SK-N-SH (cell line): ENCODE data around the gene LY6G5C. TPM values are rescaled to one million over a fixed set of nuclear protein-coding genes. Genes with fewer than 3 reads are reported as not detected.

Experiments used
- CTCF ChIA-PET: fragments of 300-600, 350-600 bp; formaldehyde crosslinking; extraction: SDS; loops from one replicate; lab custom pipeline; 2021; lab: Yijun Ruan, JAX
- POLR2A ChIA-PET: fragments of 350-600 bp; sonication (Branson Sonifier 250); formaldehyde crosslinking; extraction: SDS; loops from one replicate; lab custom pipeline; 2020; ENCODE audit warnings: antibody characterized with exemption, inconsistent platforms; lab: Yijun Ruan, JAX
- DNase-seq: peaks from one replicate; pipeline ENCODE4 v3.0.0; 2012
- H2AFZ ChIP-seq: fragments of 200-600 bp; sonication (generic); 2 replicates; pipeline ENCODE4 v1.8.1; 2016; ENCODE audit warnings: antibody characterized with exemption, mild to moderate bottlenecking, low read depth
- H3F3A ChIP-seq: fragments of 200-600 bp; sonication (generic); replicated peaks from 2 replicates; pipeline ENCODE3; 2016; ENCODE audit warnings: antibody characterized with exemption, mild to moderate bottlenecking; ENCODE audit not compliant: insufficient read depth
- H3K27ac ChIP-seq, 2 experiments: fragments of 200-500 bp in 1 of 2; fragments of 200-600 bp in 1 of 2; sonication (Bioruptor generic) in 1 of 2; sonication (generic), shearing (Covaris generic) in 1 of 2; 2 replicates each; pipeline versions ENCODE4 v1.5.1 to v1.6.1; 2014 to 2016; ENCODE audit warnings: low read depth in 2 of 2, inconsistent platforms in 1 of 2, low read length in 1 of 2, mild to moderate bottlenecking in 1 of 2, mixed read lengths in 1 of 2
- H3K27me3 ChIP-seq: fragments of 200-600 bp; sonication (generic), shearing (Covaris generic); 2 replicates; pipeline ENCODE4 v1.6.1; 2016; ENCODE audit warnings: mixed run types; ENCODE audit not compliant: insufficient read depth
- H3K36me3 ChIP-seq, 2 experiments: fragments of 200-500 bp in 1 of 2; fragments of 200-600 bp in 1 of 2; sonication (Bioruptor generic) in 1 of 2; sonication (generic) in 1 of 2; replicated peaks in 1 of 2; 2 replicates each; pipeline versions ENCODE3 to v1.5.1; 2014 to 2016; ENCODE audit warnings: low read length in 1 of 2, mild to moderate bottlenecking in 1 of 2; ENCODE audit not compliant: insufficient read depth in 2 of 2, control insufficient read depth in 1 of 2
- H3K4me1 ChIP-seq, 2 experiments: fragments of 200-500 bp in 1 of 2; fragments of 200-600 bp in 1 of 2; sonication (Bioruptor generic) in 1 of 2; sonication (generic), shearing (Covaris generic) in 1 of 2; 2 replicates each; pipeline versions ENCODE4 v1.5.1 to v1.6.1; 2014 to 2016; ENCODE audit warnings: low read depth in 1 of 2, low read length in 1 of 2, mixed run types in 1 of 2; ENCODE audit not compliant: insufficient read depth in 2 of 2, control insufficient read depth in 1 of 2
- H3K4me2 ChIP-seq: fragments of 200-600 bp; sonication (generic), shearing (Covaris generic); 2 replicates; pipeline ENCODE4 v1.6.1; 2017; ENCODE audit warnings: mixed run types
- H3K4me3 ChIP-seq, 2 experiments: fragments of 200-500 bp in 1 of 2; fragments of 200-600 bp in 1 of 2; sonication (Bioruptor generic) in 1 of 2; sonication (generic), shearing (Covaris generic) in 1 of 2; 2 replicates each; pipeline versions ENCODE4 v1.5.1 to v1.8.1; 2014 to 2016; ENCODE audit warnings: low read depth in 2 of 2, inconsistent platforms in 1 of 2, low read length in 1 of 2, mild to moderate bottlenecking in 1 of 2, mixed read lengths in 1 of 2, moderate library complexity in 1 of 2
- H3K79me2 ChIP-seq: fragments of 200-600 bp; sonication (generic); 2 replicates; pipeline ENCODE4 v1.8.1; 2017; ENCODE audit warnings: mild to moderate bottlenecking; ENCODE audit not compliant: insufficient read depth
- H3K9ac ChIP-seq: fragments of 200-600 bp; sonication (generic); 2 replicates; pipeline ENCODE4 v1.6.1; 2017; ENCODE audit warnings: mixed run types
- H3K9me2 ChIP-seq: fragments of 200-600 bp; sonication (generic); 2 replicates; pipeline ENCODE4 v1.6.1; 2017; ENCODE audit warnings: mixed run types
- H3K9me3 ChIP-seq: fragments of 200-600 bp; sonication (generic); 2 replicates; pipeline ENCODE4 v1.6.1; 2017; ENCODE audit warnings: mixed run types, mild to moderate bottlenecking, moderate library complexity
- H4K20me1 ChIP-seq: fragments of 200-600 bp; sonication (generic); 2 replicates; pipeline ENCODE4 v1.6.1; 2017; ENCODE audit warnings: mild to moderate bottlenecking, mixed run types; ENCODE audit not compliant: insufficient read depth
- CHD2 ChIP-seq: fragments of 150-350 bp; IDR thresholded peaks from 2 replicates; pipeline ENCODE4 v1.6.1; 2018; ENCODE audit warnings: low read length; ENCODE audit not compliant: partially characterized antibody
- CTCF ChIP-seq: fragments of 200-600 bp; sonication (generic); IDR thresholded peaks from 2 replicates; pipeline ENCODE4 v1.6.1; 2017; ENCODE audit warnings: antibody characterized with exemption, mild to moderate bottlenecking, moderate library complexity
- ELF1 ChIP-seq: IDR thresholded peaks from 2 replicates; pipeline ENCODE4 v1.4.0; 2012
- GATA2 ChIP-seq: sonication (generic); formaldehyde crosslinking; IDR thresholded peaks from 2 replicates; pipeline ENCODE4 v1.5.0; 2020; ENCODE audit warnings: mild to moderate bottlenecking, missing genetic modification reagents
- JUND ChIP-seq: IDR thresholded peaks from 2 replicates; pipeline ENCODE4 v1.4.0; 2012
- MAX ChIP-seq: IDR thresholded peaks from 2 replicates; pipeline ENCODE4 v1.4.0; 2012; ENCODE audit warnings: low read depth
- MEF2A ChIP-seq: IDR thresholded peaks from 2 replicates; pipeline ENCODE4 v1.4.0; 2012; ENCODE audit warnings: low read depth, borderline replicate concordance
- MXI1 ChIP-seq: IDR thresholded peaks from 2 replicates; pipeline ENCODE4 v1.6.1; 2012; ENCODE audit warnings: mild to moderate bottlenecking, low read depth, low read length, improper control_type of control experiment
- NRF1 ChIP-seq: IDR thresholded peaks from 2 replicates; pipeline ENCODE4 v1.6.1; 2012; ENCODE audit warnings: low read depth, mild to moderate bottlenecking, low read length
- RCOR1 ChIP-seq: fragments of 150-350 bp; IDR thresholded peaks from 2 replicates; pipeline ENCODE4 v1.6.1; 2017; ENCODE audit warnings: antibody characterized with exemption, low read length
- REST ChIP-seq: IDR thresholded peaks from 2 replicates; pipeline ENCODE4 v1.6.1; 2012; ENCODE audit warnings: mild to moderate bottlenecking, low read depth, low read length, moderate library complexity
- SIN3A ChIP-seq: IDR thresholded peaks from 2 replicates; pipeline ENCODE4 v1.6.1; 2012; ENCODE audit warnings: low read depth, mild to moderate bottlenecking, low read length, moderate library complexity, borderline replicate concordance
- SMC3 ChIP-seq: IDR thresholded peaks from 2 replicates; pipeline ENCODE4 v1.6.1; 2012; ENCODE audit warnings: low read depth, low read length, improper control_type of control experiment
- TAF1 ChIP-seq: IDR thresholded peaks from 2 replicates; pipeline ENCODE4 v1.6.1; 2012; ENCODE audit warnings: low read depth, mild to moderate bottlenecking, low read length, moderate library complexity, borderline replicate concordance
- USF1 ChIP-seq: IDR thresholded peaks from 2 replicates; pipeline ENCODE4 v1.4.0; 2012; ENCODE audit warnings: low read depth, borderline replicate concordance
- USF2 ChIP-seq: fragments of 150-350 bp; IDR thresholded peaks from 2 replicates; pipeline ENCODE4 v1.6.1; 2017; ENCODE audit warnings: antibody characterized with exemption, low read length, low read depth, borderline replicate concordance
- YY1 ChIP-seq: IDR thresholded peaks from 2 replicates; pipeline ENCODE4 v1.4.0; 2012; ENCODE audit warnings: low read depth, mild to moderate bottlenecking
- ZBTB33 ChIP-seq: IDR thresholded peaks from 2 replicates; pipeline ENCODE4 v1.4.0; 2012; ENCODE audit warnings: low read depth, borderline replicate concordance
- WGBS: methylation state at CpG from one replicate; pipeline ENCODE4 v1.1.6; 2017; ENCODE audit warnings: low lambda C conversion rate; 5-methylcytosine and 5-hydroxymethylcytosine counted together
- polyA plus RNA-seq, 3 experiments: library from polyadenylated mRNA; depleted of rRNA; stranded (reverse); fragments of >200 nt; gene quantifications; 2 replicates each; pipeline ENCODE4 v1.2.3, GENCODE V29; 2012

The LY6G5C gene
- polyA plus RNA-seq, 1 of the 3 experiments (the other 2 are of a cell fraction): 1.1 TPM

GRCh38 chr6:31665501-31666336 lies 15.1 kb downstream of the LY6G5C start, which contains the start of gene CSNK2B (continued):
- TF ChIP-seq MAX (peak; percentile 72), MEF2A (no peak), ELF1 (peak; percentile 92), CHD2 (peak; percentile 82), RCOR1 (no peak), SIN3A (peak; percentile 69; the same call in 1 of the 2 replicates)

- Histone ChIP-seq H3K4me3 (peak within 1 kb of the TSS; percentile 86 to 89), H3K9ac (peak within 1 kb of the TSS; percentile 77), H3K36me3 (peaks cover 38 to 40% of the 10 kb centered on the region in 2 experiments), H3K79me2 (peaks cover 77% of the 10 kb centered on the region), H3K9me2 (no peaks in the 10 kb centered on the region), H3K4me2 (peak within 1 kb of the TSS; percentile 97), H3K9me3 (no peaks in the 10 kb centered on the region), H4K20me1 (no peaks in the 10 kb centered on the region), H3K27ac (peak within 1 kb of the TSS; percentile 87 to 92), H3F3A (peaks cover 27% of the 10 kb centered on the region), H3K4me1 (peaks cover 17 to 18% of the 10 kb centered on the region in 2 experiments; a peak in 3 of 4 replicates), H3K27me3 (no peaks in the 10 kb centered on the region), H2AFZ (peak within 1 kb of the TSS; percentile 58)
- ChIA-PET CTCF (interaction anchor here (0.7 to 2.8 kb wide), 7 partner anchors 9 to 118 kb away, joined by 3 to 10 read pairs (median 5); partner anchors contain the start of genes APOM, ATP6V1G2, BAG6 and LY6G5C), POLR2A (interaction anchor here (0.6 to 1.9 kb wide), 11 partner anchors 10 to 1307 kb away, joined by 3 to 20 read pairs (median 3); partner anchors contain the start of genes AGPAT1, BAG6, EHMT2 and LSM2)
- DNase-seq: peak; percentile 74
- WGBS: under 1% methylated on average over 39 of the region's 39 CpGs
- no peak for TF ChIP-seq USF2
- TF ChIP-seq SMC3: no peak
- TF ChIP-seq ZBTB33: no peak
- TF ChIP-seq NRF1: peak; percentile 88
- TF ChIP-seq GATA2 (CRISPR knock-in tag): no peak
- no peak for TF ChIP-seq CHD2
- peak; percentile 94 for TF ChIP-seq YY1
- TF ChIP-seq USF1: no peak
- TF ChIP-seq RCOR1: no peak; the same call in 1 of the 2 replicates
- no peak for TF ChIP-seq ELF1
- TF ChIP-seq CTCF: no peak
- peak; percentile 75; the same call in 1 of the 2 replicates for TF ChIP-seq SIN3A
- no peak for TF ChIP-seq JUND
- TF ChIP-seq MXI1: peak; percentile 89
- TF ChIP-seq REST: no peak
- TF ChIP-seq TAF1: peak; percentile 44; the same call in 1 of the 2 replicates
These were observed 15.9 kb downstream of the LY6G5C start, which contains the start of gene GPANK1 for GRCh38 chr6:31664790-31665500. Gene GPANK1, minus strand, starts transcription at chr6:31664997. Its CDS starts 519 bp downstream, at chr6:31664478.
